ENCODE data around the gene PGAM2.
A peak's percentile ranks its signal among the peaks of the same experiment; 100 is the strongest.
"Not testable (repeated sequence)": the region's sequence is repeated elsewhere in the genome, so short reads cannot be mapped to it uniquely, and the experiment has no call there.

PGAM2 gene

GRCh38 chr7:44018857-44019807, 46.2 kb downstream of the PGAM2 start:
- H2BK5ac ChIP-seq (ENCODE audit: low read length); H3K4ac ChIP-seq (ENCODE audit: low read length); H2BK12ac ChIP-seq (ENCODE audit: low read length); H2BK120ac ChIP-seq (ENCODE audit: low read depth, low read length); H2BK15ac ChIP-seq (ENCODE audit: low read length); H3K27me3 ChIP-seq (ENCODE audit: control insufficient read depth in 3 of 3, insufficient read depth in 3 of 3, low read depth in 1 of 3, low read length in 3 of 3); H2AK5ac ChIP-seq (ENCODE audit: low read depth, low read length); H3K36me3 ChIP-seq (replicated peaks in 1 of 2; ENCODE audit: control insufficient read depth in 2 of 2, insufficient read depth in 2 of 2, low read length in 2 of 2); H3K9me3 ChIP-seq (replicated peaks in 1 of 2; ENCODE audit: control insufficient read depth in 2 of 2, insufficient read depth in 1 of 2, low read depth in 1 of 2, low read length in 2 of 2); H3K4me1 ChIP-seq (ENCODE audit: control insufficient read depth in 2 of 2, insufficient read depth in 1 of 2, low read depth in 1 of 2, low read length in 2 of 2); H3K14ac ChIP-seq (ENCODE audit: low read length); H3K79me1 ChIP-seq (ENCODE audit: low read depth, low read length); H4K8ac ChIP-seq (ENCODE audit: low read depth, low read length); H4K91ac ChIP-seq (ENCODE audit: low read depth, low read length, poor library complexity): not testable (repeated sequence)
- DNase-seq (ENCODE audit: low spot score): peak; percentile 93
- no CpG with 5 or more reads among the region's 63 CpGs for whole genome bisulfite sequencing, 2 donors (ENCODE audit: extremely low coverage in 2 of 2, insufficient read length in 2 of 2, insufficient replicate concordance in 1 of 2)
- Histone ChIP-seq H3K4me3 (ENCODE audit: low read length in 2 of 2) (peak overlapping the region; percentile 80 to 95), H3K9ac (ENCODE audit: low read depth, low read length, poor library complexity) (peak overlapping the region; percentile 86), H3K23ac (ENCODE audit: low read depth, low read length, poor library complexity) (peak overlapping the region; percentile 96), H2AFZ (ENCODE audit: low read length) (peak overlapping the region; percentile 91), H3K18ac (ENCODE audit: low read length) (peak overlapping the region; percentile 28), H3K27ac (replicated peaks; ENCODE audit: low read length) (peak overlapping the region; percentile 59), H3K4me2 (ENCODE audit: insufficient read depth, low read length, poor library complexity, severe bottlenecking) (peak overlapping the region; percentile 54)

DNA sequence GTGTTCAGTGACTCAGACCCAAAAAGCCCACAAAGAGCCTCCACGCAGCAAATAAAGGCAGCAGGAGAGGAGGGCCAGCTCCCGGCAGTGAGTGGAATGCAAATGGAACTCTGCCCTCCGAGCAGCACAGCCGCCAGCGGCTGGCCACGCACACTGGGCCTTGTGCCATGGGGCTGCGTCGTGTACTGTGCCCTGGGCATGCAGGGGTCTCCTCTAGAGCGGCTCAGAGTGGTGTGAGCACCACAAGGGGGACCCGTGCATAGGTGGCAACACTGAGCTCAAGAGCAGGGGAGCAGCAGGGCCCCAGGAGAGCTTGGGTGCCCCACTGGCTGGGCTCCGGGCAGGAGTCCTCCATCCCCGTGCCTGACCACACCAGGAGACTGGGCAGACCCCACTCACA, 50.3 kb downstream of the PGAM2 start:
- H3K4me3 ChIP-seq (ENCODE audit: low read length in 2 of 2); H3K18ac ChIP-seq (ENCODE audit: low read length); H3K14ac ChIP-seq (ENCODE audit: low read length); H4K8ac ChIP-seq (ENCODE audit: low read depth, low read length); H2BK5ac ChIP-seq (ENCODE audit: low read length); H3K23ac ChIP-seq (ENCODE audit: low read depth, low read length, poor library complexity); DNase-seq (ENCODE audit: low spot score); H3K27me3 ChIP-seq (ENCODE audit: control insufficient read depth in 3 of 3, insufficient read depth in 3 of 3, low read depth in 1 of 3, low read length in 3 of 3); H2BK120ac ChIP-seq (ENCODE audit: low read depth, low read length); H3K4me1 ChIP-seq (ENCODE audit: control insufficient read depth in 2 of 2, insufficient read depth in 1 of 2, low read depth in 1 of 2, low read length in 2 of 2); H2AK5ac ChIP-seq (ENCODE audit: low read depth, low read length); H3K4ac ChIP-seq (ENCODE audit: low read length); H4K91ac ChIP-seq (ENCODE audit: low read depth, low read length, poor library complexity); H3K79me1 ChIP-seq (ENCODE audit: low read depth, low read length); H3K9me3 ChIP-seq (replicated peaks in 1 of 2; ENCODE audit: control insufficient read depth in 2 of 2, insufficient read depth in 1 of 2, low read depth in 1 of 2, low read length in 2 of 2); H3K27ac ChIP-seq (replicated peaks; ENCODE audit: low read length); H2BK12ac ChIP-seq (ENCODE audit: low read length); H2AFZ ChIP-seq (ENCODE audit: low read length); H3K9ac ChIP-seq (ENCODE audit: low read depth, low read length, poor library complexity); H3K4me2 ChIP-seq (ENCODE audit: insufficient read depth, low read length, poor library complexity, severe bottlenecking); H2BK15ac ChIP-seq (ENCODE audit: low read length): not testable (repeated sequence)
- peaks cover 0 to 12% of the 10 kb centered on the region in 2 donors for H3K36me3 ChIP-seq (replicated peaks in 1 of 2; ENCODE audit: control insufficient read depth in 2 of 2, insufficient read depth in 2 of 2, low read length in 2 of 2)
- WGBS, 2 donors (ENCODE audit: extremely low coverage in 2 of 2, insufficient read length in 2 of 2, insufficient replicate concordance in 1 of 2): no CpG with 5 or more reads among the region's 12 CpGs
